Nephron (organoid): ENCODE data around the gene DNAJC1.

Experiments used
- H3K27ac Mint-ChIP-seq, 3 experiments: 2 replicates each; pipeline ENCODE4 v1.8.0; 2020; ENCODE audit warnings: mixed read lengths in 3 of 3, mild to moderate bottlenecking in 2 of 3, moderate library complexity in 1 of 3
- H3K27me3 Mint-ChIP-seq: 2 replicates; pipeline ENCODE4 v1.8.0; 2021; ENCODE audit warnings: low read depth, mild to moderate bottlenecking, moderate library complexity, mixed read lengths
- H3K36me3 Mint-ChIP-seq: 2 replicates; pipeline ENCODE4 v1.8.0; 2020; ENCODE audit warnings: low read depth, mixed read lengths
- H3K4me1 Mint-ChIP-seq: 2 replicates; pipeline ENCODE4 v1.8.0; 2020; ENCODE audit warnings: mixed read lengths
- H3K4me3 Mint-ChIP-seq, 3 experiments: 2 replicates each; pipeline ENCODE4 v1.8.0; 2020; ENCODE audit warnings: mild to moderate bottlenecking in 3 of 3, mixed read lengths in 3 of 3, moderate library complexity in 2 of 3
- H3K9me3 Mint-ChIP-seq: 2 replicates; pipeline ENCODE4 v1.8.0; 2020; ENCODE audit warnings: mixed read lengths
- TF ChIP-seq, protein P1 (sequence below), 3 experiments: fragments of 200-600 bp; sonication (generic); IDR thresholded peaks; one replicate each; pipeline ENCODE4 v1.5.0; 2021; ENCODE audit warnings: antibody characterized with exemption in 3 of 3; ENCODE audit not compliant: unreplicated experiment in 3 of 3

Gene DNAJC1

DNA sequence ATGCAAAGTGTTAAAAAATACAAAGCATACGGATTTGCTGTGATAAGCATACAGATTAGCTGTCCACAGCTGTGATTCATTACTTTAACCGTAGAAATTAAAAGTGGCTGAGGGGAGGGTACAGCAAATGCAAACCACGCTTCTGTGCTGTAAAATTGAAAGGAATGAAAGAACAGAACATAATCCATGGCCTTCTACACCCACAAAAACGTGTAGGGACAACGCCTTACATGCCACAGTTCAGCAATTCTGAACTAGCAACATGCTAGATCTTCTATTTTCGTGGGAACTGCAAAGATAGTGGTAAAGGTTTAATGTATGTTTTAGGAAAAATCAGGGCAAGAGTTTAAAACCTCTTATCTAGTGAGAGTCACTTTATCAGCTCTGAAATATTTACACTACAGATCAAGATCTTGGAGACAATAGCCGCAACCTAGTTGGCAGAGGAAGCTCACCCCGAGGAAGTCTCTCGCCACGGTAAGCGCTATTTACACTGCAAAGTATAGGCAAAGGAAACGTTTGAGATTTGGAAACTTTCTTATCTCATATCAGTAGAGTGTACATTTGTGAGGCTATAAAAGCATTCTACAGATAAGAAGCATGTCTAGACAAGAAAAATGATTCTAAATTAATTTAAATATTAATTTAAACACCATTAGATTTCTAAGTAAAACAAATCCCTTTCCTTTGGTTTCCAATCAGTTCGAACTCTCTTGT, 275.9 kb downstream of the DNAJC1 start:
- Mint-ChIP-seq H3K4me1 (peaks cover 61% of the 10 kb centered on the region), H3K4me3 (peak overlapping the region in 2 of 3 experiments; percentile 10 to 28), H3K9me3 (no peaks in the 10 kb centered on the region), H3K36me3 (peaks cover 29% of the 10 kb centered on the region), H3K27ac (peak overlapping the region; percentile 47 to 63 (median 59)), H3K27me3 (no peaks in the 10 kb centered on the region)
- TF ChIP-seq, protein P1, sequence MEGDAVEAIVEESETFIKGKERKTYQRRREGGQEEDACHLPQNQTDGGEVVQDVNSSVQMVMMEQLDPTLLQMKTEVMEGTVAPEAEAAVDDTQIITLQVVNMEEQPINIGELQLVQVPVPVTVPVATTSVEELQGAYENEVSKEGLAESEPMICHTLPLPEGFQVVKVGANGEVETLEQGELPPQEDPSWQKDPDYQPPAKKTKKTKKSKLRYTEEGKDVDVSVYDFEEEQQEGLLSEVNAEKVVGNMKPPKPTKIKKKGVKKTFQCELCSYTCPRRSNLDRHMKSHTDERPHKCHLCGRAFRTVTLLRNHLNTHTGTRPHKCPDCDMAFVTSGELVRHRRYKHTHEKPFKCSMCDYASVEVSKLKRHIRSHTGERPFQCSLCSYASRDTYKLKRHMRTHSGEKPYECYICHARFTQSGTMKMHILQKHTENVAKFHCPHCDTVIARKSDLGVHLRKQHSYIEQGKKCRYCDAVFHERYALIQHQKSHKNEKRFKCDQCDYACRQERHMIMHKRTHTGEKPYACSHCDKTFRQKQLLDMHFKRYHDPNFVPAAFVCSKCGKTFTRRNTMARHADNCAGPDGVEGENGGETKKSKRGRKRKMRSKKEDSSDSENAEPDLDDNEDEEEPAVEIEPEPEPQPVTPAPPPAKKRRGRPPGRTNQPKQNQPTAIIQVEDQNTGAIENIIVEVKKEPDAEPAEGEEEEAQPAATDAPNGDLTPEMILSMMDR (IDR thresholded peaks at IDR 0.05; ENCODE audit: unreplicated experiment in 3 of 3): no peak

DNA sequence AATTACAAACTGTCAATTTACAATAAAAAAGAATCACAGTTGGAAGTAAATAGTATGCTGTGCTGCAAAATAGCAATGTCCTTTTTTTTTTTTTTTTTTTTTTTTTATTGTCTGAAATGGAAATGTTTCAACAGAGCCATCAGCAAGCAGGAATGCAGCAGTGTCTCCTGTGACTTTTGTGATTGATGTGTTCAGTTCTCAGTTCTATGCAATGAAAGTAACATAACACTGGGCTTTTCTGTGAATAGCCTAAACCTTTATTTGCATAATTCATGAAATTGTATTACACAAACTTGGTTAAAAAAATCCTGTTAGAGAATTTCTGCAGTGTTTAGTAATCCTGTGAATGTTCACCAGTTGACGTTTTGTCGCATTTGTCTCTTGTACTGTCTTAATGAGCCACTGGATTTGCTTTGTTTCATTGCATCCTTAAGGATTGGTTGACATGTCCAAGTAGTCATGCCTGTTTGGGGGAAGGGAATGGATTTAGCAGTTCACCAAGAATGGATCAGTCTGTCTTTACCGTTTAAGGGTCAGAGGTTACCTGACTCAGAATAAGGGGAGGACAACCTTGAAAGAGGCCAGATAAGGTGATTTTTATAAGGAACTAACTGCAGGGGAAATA, 276.8 kb downstream of the DNAJC1 start:
- no peaks in the 10 kb centered on the region for H3K27me3 Mint-ChIP-seq

DNA sequence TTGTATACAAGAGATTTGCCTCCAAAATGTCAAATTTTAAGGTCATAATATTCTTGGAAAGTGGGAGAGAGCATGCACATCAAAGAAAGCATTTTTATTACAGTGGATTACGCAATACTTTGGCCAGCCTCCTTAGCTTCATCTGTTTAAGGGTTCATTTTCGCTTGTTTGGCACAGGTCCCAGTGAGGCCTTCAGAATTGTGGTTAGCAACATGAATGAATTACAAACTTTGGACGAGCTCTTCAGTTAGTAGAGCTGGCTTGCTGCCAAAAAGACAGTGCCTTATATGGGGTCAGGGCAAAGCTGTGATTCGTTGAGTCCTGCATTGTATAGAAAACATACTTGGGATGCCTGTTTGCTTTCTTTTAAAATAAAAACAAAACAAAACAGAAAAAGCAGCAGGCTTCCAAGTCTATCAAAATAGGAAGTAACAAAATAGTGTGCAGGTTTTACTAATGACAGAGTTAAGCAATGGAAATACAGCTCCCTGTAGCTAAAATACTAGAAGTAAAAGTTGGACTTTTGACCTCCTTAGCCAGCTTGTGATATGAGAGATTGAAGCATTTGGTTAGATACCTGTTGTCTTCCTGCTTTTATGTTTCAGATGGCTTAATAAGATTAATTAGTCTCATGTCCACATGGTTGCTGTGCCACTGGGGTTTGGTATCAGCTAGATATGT, 278.7 kb downstream of the DNAJC1 start:
- Mint-ChIP-seq H3K36me3 (peaks cover 33% of the 10 kb centered on the region), H3K9me3 (no peaks in the 10 kb centered on the region), H3K4me3 (peak overlapping the region; percentile 32 to 54 (median 53)), H3K4me1 (peaks cover 54% of the 10 kb centered on the region), H3K27me3 (no peaks in the 10 kb centered on the region), H3K27ac (peak overlapping the region; percentile 85 to 98 (median 93))
- TF ChIP-seq, protein P1 (IDR thresholded peaks at IDR 0.05; ENCODE audit: unreplicated experiment in 3 of 3): no peak

More for the DNA sequence above, 276.8 kb downstream of the DNAJC1 start:
- Mint-ChIP-seq H3K9me3 (no peaks in the 10 kb centered on the region), H3K36me3 (peaks cover 33% of the 10 kb centered on the region), H3K27ac (peak overlapping the region; percentile 47 to 68 (median 63)), H3K4me1 (peaks cover 54% of the 10 kb centered on the region), H3K4me3 (no peak overlapping the region)
- TF ChIP-seq, protein P1 (IDR thresholded peaks at IDR 0.05; ENCODE audit: unreplicated experiment in 3 of 3): no peak

DNA sequence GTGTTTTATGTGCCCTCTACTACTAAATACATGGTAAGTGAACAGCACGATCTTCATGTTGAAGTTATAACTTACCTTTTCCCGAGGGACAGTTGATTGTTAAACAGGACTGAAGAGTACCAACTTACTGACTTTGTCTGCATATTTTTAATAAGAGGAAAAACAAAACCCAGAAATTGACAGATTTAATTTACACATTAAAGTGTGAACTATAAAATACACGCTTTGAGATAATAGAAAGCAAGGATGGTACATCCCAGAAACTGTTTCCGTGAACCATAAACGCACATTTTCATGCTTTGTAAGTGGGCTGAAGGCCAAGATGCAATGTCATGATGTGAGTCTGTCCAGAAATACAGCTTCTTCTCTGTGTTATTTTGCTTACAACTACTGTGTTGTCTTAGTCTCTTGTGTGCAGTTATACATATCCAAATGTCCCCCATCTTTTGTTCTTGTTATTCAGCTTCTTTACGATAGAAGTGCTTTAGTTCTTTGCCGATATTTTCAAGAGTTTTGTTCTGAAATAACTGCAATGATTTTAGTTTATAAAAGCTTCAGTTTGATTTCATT, 279.4 kb downstream of the DNAJC1 start:
- Mint-ChIP-seq H3K4me3 (peak overlapping the region; percentile 32 to 54 (median 53)), H3K27ac (peak overlapping the region; percentile 85 to 98 (median 93)), H3K9me3 (no peaks in the 10 kb centered on the region), H3K27me3 (no peaks in the 10 kb centered on the region), H3K4me1 (peaks cover 54% of the 10 kb centered on the region), H3K36me3 (peaks cover 27% of the 10 kb centered on the region)
- TF ChIP-seq, protein P1 (IDR thresholded peaks at IDR 0.05; ENCODE audit: unreplicated experiment in 3 of 3): no peak

DNA sequence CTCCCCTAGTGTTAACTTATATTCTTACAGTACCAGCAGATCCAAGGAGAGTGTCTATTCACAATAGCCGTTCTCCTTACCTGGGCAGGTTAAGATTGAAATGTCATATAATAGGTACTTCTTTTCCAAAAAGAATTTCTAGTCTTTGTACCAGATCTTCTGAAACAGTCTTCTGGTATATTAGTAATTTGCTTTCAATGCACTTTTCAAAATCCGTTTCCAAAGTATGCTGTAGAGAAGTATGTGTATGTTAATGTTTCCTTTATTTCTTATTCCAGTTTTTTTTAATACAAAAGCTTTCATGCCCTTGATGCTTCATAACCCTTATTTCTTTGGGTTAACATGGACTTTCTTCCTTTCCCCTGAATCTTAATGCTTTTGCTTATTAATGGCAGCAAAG, 281.3 kb downstream of the DNAJC1 start:
- no peaks in the 10 kb centered on the region for H3K27me3 Mint-ChIP-seq
- peaks cover 24% of the 10 kb centered on the region for H3K36me3 Mint-ChIP-seq
- TF ChIP-seq, protein P1 (IDR thresholded peaks at IDR 0.05; ENCODE audit: unreplicated experiment in 3 of 3): no peak
- peak overlapping the region in 1 of 3 experiments; percentile 40 for H3K27ac Mint-ChIP-seq
- H3K4me1 Mint-ChIP-seq: peaks cover 40% of the 10 kb centered on the region
- no peaks in the 10 kb centered on the region for H3K9me3 Mint-ChIP-seq
- no peak overlapping the region for H3K4me3 Mint-ChIP-seq
